ENCODE results near the gene NUP85.
"Not testable (repeated sequence)": the region's sequence is repeated elsewhere in the genome, so short reads cannot be mapped to it uniquely, and the experiment has no call there.

NUP85 gene

GRCh38 chr17:75205793-75206163 is 299 bp downstream of the NUP85 start:
- DNase-seq (ENCODE audit: low spot score), result no peak

- not testable (repeated sequence) for DNase-seq (ENCODE audit: low spot score)
Measured at GRCh38 chr17:75207050-75207407, 1.6 kb downstream of the NUP85 start.

- no peak for DNase-seq (ENCODE audit: low spot score)
Measured at GRCh38 chr17:75207760-75208159, 2.3 kb downstream of the NUP85 start.

GRCh38 chr17:75208161-75208560 is 2.7 kb downstream of the NUP85 start:
- no peak for DNase-seq (ENCODE audit: low spot score)

- DNase-seq (ENCODE audit: low spot score), result no peak
Measured at GRCh38 chr17:75209061-75209460, 3.6 kb downstream of the NUP85 start.

- no peak for DNase-seq (ENCODE audit: low spot score)
Measured at GRCh38 chr17:75218131-75218530, 12.7 kb downstream of the NUP85 start.

- no peak for DNase-seq (ENCODE audit: low spot score)
Measured at GRCh38 chr17:75219815-75220214, 14.3 kb downstream of the NUP85 start.

- DNase-seq (ENCODE audit: low spot score), result no peak
Measured at GRCh38 chr17:75225016-75225415, 19.5 kb downstream of the NUP85 start.

GRCh38 chr17:75227729-75228128 is 22.2 kb downstream of the NUP85 start:
- DNase-seq (ENCODE audit: low spot score), result no peak

- no peak for DNase-seq (ENCODE audit: low spot score)
Measured at GRCh38 chr17:75228305-75228704, 22.8 kb downstream of the NUP85 start.

GRCh38 chr17:75228847-75229246 is 23.4 kb downstream of the NUP85 start:
- DNase-seq (ENCODE audit: low spot score), result no peak

- DNase-seq (ENCODE audit: low spot score), result no peak
Measured at GRCh38 chr17:75231071-75231470, 25.6 kb downstream of the NUP85 start.

GRCh38 chr17:75231741-75232464 is 26.4 kb downstream of the NUP85 start:
- DNase-seq (ENCODE audit: low spot score), result no peak

- DNase-seq (ENCODE audit: low spot score), result no peak
Measured at GRCh38 chr17:75232786-75233185, 27.3 kb downstream of the NUP85 start.

GRCh38 chr17:75237100-75238014 is 31.9 kb downstream of the NUP85 start:
- no peak for DNase-seq (ENCODE audit: low spot score)

GRCh38 chr17:75238020-75238580 is 32.6 kb downstream of the NUP85 start:
- DNase-seq (ENCODE audit: low spot score), result no peak

GRCh38 chr17:75238684-75239191 is 33.3 kb downstream of the NUP85 start:
- peak; percentile 86 for DNase-seq (ENCODE audit: low spot score)

GRCh38 chr17:75239214-75239613 is 33.7 kb downstream of the NUP85 start:
- no peak for DNase-seq (ENCODE audit: low spot score)

- no peak for DNase-seq (ENCODE audit: low spot score)
Measured at GRCh38 chr17:75239778-75240393, 34.4 kb downstream of the NUP85 start.

GRCh38 chr17:75240394-75241142 is 35.1 kb downstream of the NUP85 start:
- peak; percentile 51 for DNase-seq (ENCODE audit: low spot score)

GRCh38 chr17:75241143-75241430 is 35.6 kb downstream of the NUP85 start:
- DNase-seq (ENCODE audit: low spot score), result no peak

- DNase-seq (ENCODE audit: low spot score), result no peak
Measured at GRCh38 chr17:75241502-75241901, 36.0 kb downstream of the NUP85 start.
